AG04449 (cell line): Measurements from ENCODE around the gene RNF141.

Experiments used
- CTCF ChIA-PET: fragments of 350-600 bp; formaldehyde crosslinking; extraction: SDS; loops from one replicate; lab custom pipeline; 2021; ENCODE audit warnings: antibody characterized with exemption; lab: Yijun Ruan, JAX
- POLR2A ChIA-PET: fragments of 400-600, 350-600 bp; formaldehyde crosslinking; extraction: SDS; loops from one replicate; lab custom pipeline; 2020; ENCODE audit warnings: antibody characterized with exemption, inconsistent platforms; lab: Yijun Ruan, JAX
- DNase-seq: peaks from one replicate; pipeline ENCODE4 v3.0.0-alpha.2; 2010; ENCODE audit warnings: low read depth, low spot score
- H3K4me3 ChIP-seq: 2 replicates; pipeline ENCODE4 v1.5.1; 2011; ENCODE audit warnings: low read depth, mild to moderate bottlenecking, control low read depth, low read length
- TF ChIP-seq, protein P1 (sequence below): IDR thresholded peaks from one replicate; pipeline ENCODE4 v1.5.1; 2011; ENCODE audit warnings: mild to moderate bottlenecking, moderate library complexity, low read length, control low read depth, inconsistent platforms; ENCODE audit not compliant: insufficient read depth; ENCODE audit errors: missing control alignments

Gene RNF141

DNA sequence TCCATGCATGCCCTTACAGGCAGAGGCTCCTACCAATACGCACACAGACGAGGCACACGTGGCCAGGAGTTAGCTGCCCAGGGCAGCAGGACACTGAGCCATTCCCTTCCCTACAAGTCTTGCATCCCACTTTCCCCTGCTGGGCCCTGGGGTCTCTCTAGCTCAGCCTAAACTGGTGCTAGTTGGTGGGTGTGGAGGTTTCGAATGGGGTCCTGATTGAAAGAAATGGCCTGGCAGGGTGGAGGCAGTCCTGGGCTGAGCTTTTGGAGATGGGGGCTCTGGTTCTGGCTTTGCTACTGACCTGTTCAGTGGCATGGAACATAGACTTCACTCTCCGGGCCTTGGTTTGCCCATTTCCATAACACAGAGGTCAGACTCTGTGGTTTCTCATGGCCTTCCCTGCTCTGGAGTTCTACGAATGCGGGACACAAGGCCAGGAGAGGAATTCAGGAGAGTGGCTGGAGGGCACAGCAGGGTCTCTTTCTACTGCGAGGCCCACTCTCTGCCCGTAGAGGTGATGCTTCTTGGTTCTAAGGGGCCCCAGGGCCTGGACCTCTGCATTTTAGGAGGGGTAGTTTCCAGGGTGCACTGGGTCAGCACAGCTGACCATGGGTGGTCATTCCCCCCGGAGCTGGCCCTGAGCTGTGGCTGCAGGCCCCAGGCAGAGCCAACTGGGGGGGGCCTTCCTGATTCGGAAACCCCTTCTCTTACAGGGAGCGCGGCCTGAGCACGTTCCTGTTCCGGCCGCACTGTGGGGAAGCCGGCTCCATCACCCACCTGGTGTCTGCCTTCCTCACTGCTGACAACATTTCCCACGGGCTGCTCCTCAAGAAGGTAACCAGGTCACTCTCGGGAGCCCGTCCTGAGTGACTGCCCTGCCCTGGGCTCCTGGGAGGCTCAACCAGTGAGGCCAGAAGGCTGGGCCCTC is 40.0 kb downstream of the RNF141 start:
- no peak for DNase-seq
- H3K4me3 ChIP-seq = no peak overlapping the region
- TF ChIP-seq, protein P1, sequence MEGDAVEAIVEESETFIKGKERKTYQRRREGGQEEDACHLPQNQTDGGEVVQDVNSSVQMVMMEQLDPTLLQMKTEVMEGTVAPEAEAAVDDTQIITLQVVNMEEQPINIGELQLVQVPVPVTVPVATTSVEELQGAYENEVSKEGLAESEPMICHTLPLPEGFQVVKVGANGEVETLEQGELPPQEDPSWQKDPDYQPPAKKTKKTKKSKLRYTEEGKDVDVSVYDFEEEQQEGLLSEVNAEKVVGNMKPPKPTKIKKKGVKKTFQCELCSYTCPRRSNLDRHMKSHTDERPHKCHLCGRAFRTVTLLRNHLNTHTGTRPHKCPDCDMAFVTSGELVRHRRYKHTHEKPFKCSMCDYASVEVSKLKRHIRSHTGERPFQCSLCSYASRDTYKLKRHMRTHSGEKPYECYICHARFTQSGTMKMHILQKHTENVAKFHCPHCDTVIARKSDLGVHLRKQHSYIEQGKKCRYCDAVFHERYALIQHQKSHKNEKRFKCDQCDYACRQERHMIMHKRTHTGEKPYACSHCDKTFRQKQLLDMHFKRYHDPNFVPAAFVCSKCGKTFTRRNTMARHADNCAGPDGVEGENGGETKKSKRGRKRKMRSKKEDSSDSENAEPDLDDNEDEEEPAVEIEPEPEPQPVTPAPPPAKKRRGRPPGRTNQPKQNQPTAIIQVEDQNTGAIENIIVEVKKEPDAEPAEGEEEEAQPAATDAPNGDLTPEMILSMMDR = no peak
- CTCF ChIA-PET = no interaction called here
- POLR2A ChIA-PET = no interaction called here

DNA sequence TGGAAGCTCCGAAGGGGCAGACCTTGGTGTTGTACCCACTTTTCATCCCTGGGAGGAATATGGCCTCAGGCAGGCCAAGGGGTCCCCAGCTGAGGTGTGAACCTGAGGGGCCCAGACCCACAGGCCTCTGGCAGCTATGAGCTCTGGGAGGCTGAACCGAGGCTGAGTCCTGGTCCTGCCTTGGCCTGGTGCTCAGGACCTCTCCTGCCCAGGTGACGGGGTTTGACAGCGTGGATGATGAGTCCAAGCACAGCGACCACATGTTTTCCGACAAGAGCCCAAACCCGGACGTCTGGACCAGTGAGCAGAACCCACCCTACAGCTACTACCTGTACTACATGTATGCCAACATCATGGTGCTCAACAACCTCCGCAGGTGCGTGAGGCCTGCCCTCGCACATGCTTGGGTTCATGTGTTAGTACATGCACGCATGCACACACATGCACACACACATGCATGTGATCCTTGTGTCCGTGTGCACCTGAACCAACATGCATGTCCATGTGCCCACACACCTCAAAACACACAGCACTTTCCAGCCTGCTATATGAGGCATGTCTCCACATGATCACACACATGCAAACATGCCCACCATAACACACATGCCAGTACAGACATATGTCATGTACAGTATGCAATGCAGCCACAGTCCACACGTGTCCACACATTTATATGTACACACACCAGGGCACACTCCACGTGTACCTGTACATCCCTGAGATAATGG is 40.9 kb downstream of the RNF141 start:
- no peak for DNase-seq
- ChIA-PET POLR2A (no interaction called here), CTCF (no interaction called here)
- no peak overlapping the region for H3K4me3 ChIP-seq
- TF ChIP-seq, protein P1 = no peak

DNA sequence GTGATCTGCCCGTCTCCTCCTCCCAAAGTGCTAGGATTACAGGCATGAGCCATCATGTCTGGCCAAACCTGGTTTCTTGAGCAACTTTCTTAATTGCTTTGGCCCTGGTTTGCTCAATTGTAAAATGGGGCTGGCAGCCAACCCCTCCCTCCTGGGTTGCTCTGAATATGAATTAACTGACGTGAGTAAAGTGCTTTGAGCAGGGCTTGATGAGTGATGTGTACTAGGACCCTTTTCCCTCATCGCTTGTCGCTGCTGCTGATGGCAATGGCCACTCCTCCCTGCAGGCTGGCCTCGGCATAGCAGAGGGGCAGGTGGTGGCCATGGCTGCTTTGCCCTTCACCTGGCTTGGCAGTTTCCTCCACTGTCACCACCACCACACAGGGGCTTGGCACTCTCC is 41.5 kb downstream of the RNF141 start:
- H3K4me3 ChIP-seq = no peak overlapping the region
- DNase-seq = no peak
- POLR2A ChIA-PET = no interaction called here
- TF ChIP-seq, protein P1 = no peak
- CTCF ChIA-PET = no interaction called here

DNA sequence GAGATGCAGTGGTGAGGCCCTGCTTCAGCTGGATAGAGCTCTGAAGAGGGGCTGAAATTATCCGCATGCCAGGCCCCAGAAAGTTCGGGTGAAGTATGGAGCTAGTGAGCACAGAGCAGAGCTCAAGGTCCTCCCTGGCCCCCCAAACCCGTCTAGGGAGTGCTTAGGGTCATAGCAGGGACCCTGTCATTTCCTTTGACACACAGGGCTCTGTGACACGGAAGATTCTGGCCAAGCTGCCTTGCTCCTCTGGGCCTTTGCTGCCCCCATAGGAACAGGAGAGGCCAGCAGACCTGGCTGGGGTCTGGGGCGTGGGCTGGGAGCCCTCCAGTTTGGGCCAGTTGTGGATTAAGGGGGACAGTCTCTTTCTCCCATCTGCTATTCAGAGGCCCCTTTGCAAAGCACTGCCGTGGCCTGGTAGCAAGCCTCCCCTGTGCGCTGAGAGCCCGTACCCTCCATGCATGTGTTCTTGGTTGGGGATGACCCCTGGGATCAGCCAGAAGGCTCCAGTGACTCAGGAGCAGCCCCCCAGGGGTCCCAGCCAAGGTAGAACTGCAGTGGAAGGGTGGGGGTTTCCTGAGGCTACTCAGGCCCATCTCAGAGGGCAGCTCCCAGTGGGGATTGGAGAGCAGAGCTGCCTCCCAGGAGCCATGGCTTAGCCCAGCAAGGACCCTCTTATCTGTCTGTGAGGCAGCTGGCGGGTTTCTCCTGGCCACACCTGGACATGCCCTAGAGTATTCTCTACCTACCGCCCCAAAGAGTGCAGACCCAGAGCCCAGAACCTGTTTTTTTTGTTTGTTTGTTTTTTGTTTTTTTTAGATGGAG is 42.3 kb downstream of the RNF141 start:
- no peak for DNase-seq
- H3K4me3 ChIP-seq = no peak overlapping the region
- POLR2A ChIA-PET = no interaction called here
- TF ChIP-seq, protein P1 = no peak
- CTCF ChIA-PET = interaction anchor here (1.0 to 1.3 kb wide), 3 partner anchors 9 to 90 kb away, joined by 3 to 4 read pairs (median 4); no protein-coding TSS in a partner anchor

DNA sequence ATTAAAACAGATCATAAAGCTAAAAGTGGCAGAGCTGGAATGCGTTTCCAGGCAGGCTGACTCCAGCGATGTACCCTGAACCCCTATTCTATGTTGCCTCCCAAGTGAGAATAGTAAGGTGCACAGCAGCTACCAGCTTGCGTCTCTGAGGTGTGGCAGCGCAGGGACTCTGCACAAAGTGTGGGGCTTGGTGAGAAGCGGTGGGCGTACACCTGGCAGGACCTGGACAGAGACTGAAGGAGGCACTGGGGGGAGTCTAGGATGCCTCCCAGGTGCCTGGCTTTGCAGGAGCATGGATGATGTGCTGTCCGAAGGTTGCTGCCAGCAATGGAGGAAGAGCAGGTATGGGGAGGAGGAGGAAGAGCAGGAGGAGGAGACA is 43.0 kb downstream of the RNF141 start:
- TF ChIP-seq, protein P1 = no peak
- ChIA-PET POLR2A (no interaction called here), CTCF (interaction anchor here (1.0 to 1.3 kb wide), 3 partner anchors 9 to 89 kb away, joined by 3 to 4 read pairs (median 4); no protein-coding TSS in a partner anchor)
- H3K4me3 ChIP-seq = no peak overlapping the region
- no peak for DNase-seq
